D721Med (cell line): ENCODE data around the gene TDRD15.

Experiments
- DNase-seq: peaks from one replicate; pipeline ENCODE4 v3.0.0; 2011; ENCODE audit warnings: low spot score; ENCODE audit not compliant: insufficient read length
- FAIRE-seq: peaks from 2 replicates; lab custom pipeline; 2011; peaks lifted over from hg19 to GRCh38; lab: Jason Lieb, UNC
- CTCF ChIP-seq: IDR thresholded peaks from 2 replicates; pipeline ENCODE4 v1.5.1; 2012; ENCODE audit warnings: mild to moderate bottlenecking, control low read depth; ENCODE audit not compliant: insufficient read depth; ENCODE audit errors: missing control alignments

TDRD15 gene

GRCh38 chr2:21163213-21163612 lies 39.4 kb downstream of the TDRD15 start:
- FAIRE-seq (no peak), DNase-seq (no peak)
- TF ChIP-seq CTCF: no peak

GRCh38 chr2:21165350-21165749 lies 41.6 kb downstream of the TDRD15 start:
- DNase-seq (no peak), FAIRE-seq (no peak)
- TF ChIP-seq CTCF: no peak

- FAIRE-seq: no peak
- no peak for TF ChIP-seq CTCF
Measured at GRCh38 chr2:21175895-21176646, 52.3 kb downstream of the TDRD15 start.

GRCh38 chr2:21181957-21182356 lies 58.2 kb downstream of the TDRD15 start:
- DNase-seq (no peak), FAIRE-seq (no peak)
- TF ChIP-seq CTCF: no peak

More at GRCh38 chr2:21175895-21176646, 52.3 kb downstream of the TDRD15 start:
- no peak for DNase-seq

DNA sequence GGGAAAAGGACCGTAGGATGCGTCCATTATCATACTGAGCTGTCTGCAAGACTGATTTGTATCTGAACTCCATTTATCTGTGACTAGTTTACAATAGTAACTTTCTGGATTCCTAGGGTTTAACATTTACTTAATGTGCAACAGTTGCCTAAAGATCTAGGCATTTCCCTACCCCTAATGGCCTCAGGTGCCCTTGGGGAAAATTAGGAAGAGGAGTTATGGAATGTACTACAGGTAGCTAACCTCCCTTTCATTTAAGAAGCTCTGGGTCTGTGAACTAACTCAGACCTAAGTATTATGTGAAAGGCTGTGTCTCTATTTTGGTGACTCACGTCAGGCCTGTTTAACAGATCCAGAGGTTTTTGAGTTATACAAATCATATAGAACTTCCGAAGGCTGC lies 59.5 kb downstream of the TDRD15 start:
- DNase-seq (no peak), FAIRE-seq (no peak)
- TF ChIP-seq CTCF: no peak

GRCh38 chr2:21183726-21184125 lies 60.0 kb downstream of the TDRD15 start:
- FAIRE-seq (no peak), DNase-seq (no peak)
- no peak for TF ChIP-seq CTCF

GRCh38 chr2:21191535-21191934 lies 67.8 kb downstream of the TDRD15 start:
- DNase-seq (no peak), FAIRE-seq (no peak)
- TF ChIP-seq CTCF: no peak
